BLaER1 treated with 17β-estradiol and CSF1 and Interleukin-3, amounts not matched to agents 10 nM and 100 nM (cell line): ENCODE data around the gene ASIC3.

Experiments
- H3K27ac ChIP-seq, 11 experiments: shearing (Covaris generic); formaldehyde crosslinking; 2 replicates each; pipeline ENCODE4 v1.8.1; 2022
- H3K27me3 ChIP-seq, 11 experiments: shearing (Covaris generic); formaldehyde crosslinking; 2 replicates each; pipeline ENCODE4 v1.8.1; 2022
- H3K36me3 ChIP-seq, 11 experiments: shearing (Covaris generic); formaldehyde crosslinking; 2 replicates each; pipeline ENCODE4 v1.8.1; 2022
- H3K4me1 ChIP-seq, 10 experiments: shearing (Covaris generic); formaldehyde crosslinking; 2 replicates each; pipeline ENCODE4 v1.8.1; 2022
- H3K4me2 ChIP-seq, 11 experiments: shearing (Covaris generic); formaldehyde crosslinking; 2 replicates each; pipeline ENCODE4 v1.8.1; 2022
- H3K4me3 ChIP-seq, 10 experiments: shearing (Covaris generic); formaldehyde crosslinking; 2 replicates each; pipeline ENCODE4 v1.8.1; 2022
- H3K9ac ChIP-seq, 11 experiments: shearing (Covaris generic); formaldehyde crosslinking; 2 replicates each; pipeline ENCODE4 v1.8.1; 2022
- H3K9me3 ChIP-seq, 11 experiments: shearing (Covaris generic); formaldehyde crosslinking; replicated peaks in 1 of 11; 2 replicates each; pipeline ENCODE4 v1.8.1; 2022
- H4K20me1 ChIP-seq, 11 experiments: shearing (Covaris generic); formaldehyde crosslinking; 2 replicates each; pipeline ENCODE4 v1.8.1; 2022
- Cebpa-rat ChIP-seq, 11 experiments: shearing (Covaris generic); IDR thresholded peaks; 2 replicates each; pipeline ENCODE4 v1.8.1; 2022

The ASIC3 gene

GRCh38 chr7:151017370-151017952 is 30.9 kb upstream of the ASIC3 start:
- Histone ChIP-seq H3K27ac (peak overlapping the region in 2 of 11 experiments; percentile 41 to 56; a peak in 3 of 22 replicates), H3K4me3 (peak overlapping the region in 9 of 10 experiments; percentile 44 to 67 (median 50); a peak in 15 of 20 replicates), H3K4me1 (peaks cover 40 to 79% (median 72%) of the 10 kb centered on the region in 10 experiments), H3K36me3 (no peaks in the 10 kb centered on the region; a peak in 1 of 22 replicates), H3K4me2 (peak overlapping the region; percentile 84 to 99 (median 96)), H3K9me3 (no peaks in the 10 kb centered on the region), H3K27me3 (peaks cover 13 to 42% (median 22%) of the 10 kb centered on the region in 11 experiments; a peak in 21 of 22 replicates), H3K9ac (peak overlapping the region in 10 of 11 experiments; percentile 27 to 72 (median 56); a peak in 17 of 22 replicates), H4K20me1 (no peaks in the 10 kb centered on the region; a peak in 1 of 22 replicates)
- no peak for TF ChIP-seq Cebpa-rat (IDR thresholded peaks at IDR 0.05)

GRCh38 chr7:151017953-151018420 is 30.3 kb upstream of the ASIC3 start:
- Histone ChIP-seq H3K9ac (peak overlapping the region; percentile 25 to 72 (median 54); a peak in 19 of 22 replicates), H3K4me1 (peaks cover 36 to 77% (median 69%) of the 10 kb centered on the region in 10 experiments), H3K27me3 (peaks cover 13 to 41% (median 22%) of the 10 kb centered on the region in 11 experiments; a peak in 21 of 22 replicates)

GRCh38 chr7:151018421-151019129 is 29.8 kb upstream of the ASIC3 start:
- H3K4me3 ChIP-seq: peak overlapping the region; percentile 41 to 67 (median 48)

More at GRCh38 chr7:151017953-151018420, 30.3 kb upstream of the ASIC3 start:
- peak overlapping the region; percentile 84 to 99 (median 96) for H3K4me2 ChIP-seq
- no peaks in the 10 kb centered on the region; a peak in 1 of 22 replicates for H4K20me1 ChIP-seq
- no peaks in the 10 kb centered on the region for H3K9me3 ChIP-seq
- no peak for TF ChIP-seq Cebpa-rat (IDR thresholded peaks at IDR 0.05)
- H3K27ac ChIP-seq: peak overlapping the region in 9 of 11 experiments; percentile 38 to 57 (median 50); a peak in 15 of 22 replicates
- no peaks in the 10 kb centered on the region; a peak in 1 of 22 replicates for H3K36me3 ChIP-seq
- H3K4me3 ChIP-seq: peak overlapping the region; percentile 41 to 67 (median 48)

GRCh38 chr7:151019130-151019447 is 29.2 kb upstream of the ASIC3 start:
- TF ChIP-seq Cebpa-rat (IDR thresholded peaks at IDR 0.05): no peak
- peak overlapping the region in 7 of 11 experiments; percentile 17 to 72 (median 64); a peak in 11 of 22 replicates for H3K9ac ChIP-seq
- H3K9me3 ChIP-seq: no peaks in the 10 kb centered on the region
- no peaks in the 10 kb centered on the region; a peak in 1 of 22 replicates for H4K20me1 ChIP-seq
- H3K4me3 ChIP-seq: peak overlapping the region in 9 of 10 experiments; percentile 41 to 67 (median 50); a peak in 17 of 20 replicates
- peaks cover 13 to 39% (median 18%) of the 10 kb centered on the region in 11 experiments; a peak in 21 of 22 replicates for H3K27me3 ChIP-seq
- peaks cover 39 to 77% (median 70%) of the 10 kb centered on the region in 10 experiments for H3K4me1 ChIP-seq
- peak overlapping the region in 5 of 11 experiments; percentile 38 to 57 (median 50); a peak in 6 of 22 replicates for H3K27ac ChIP-seq
- H3K4me2 ChIP-seq: peak overlapping the region; percentile 84 to 99 (median 96)
- no peaks in the 10 kb centered on the region; a peak in 1 of 22 replicates for H3K36me3 ChIP-seq

More at GRCh38 chr7:151018421-151019129, 29.8 kb upstream of the ASIC3 start:
- peak overlapping the region in 9 of 11 experiments; percentile 38 to 57 (median 50); a peak in 16 of 22 replicates for H3K27ac ChIP-seq
- H3K4me2 ChIP-seq: peak overlapping the region; percentile 84 to 99 (median 96)
- peak overlapping the region in 10 of 11 experiments; percentile 17 to 72 (median 56); a peak in 18 of 22 replicates for H3K9ac ChIP-seq
- peaks cover 38 to 78% (median 71%) of the 10 kb centered on the region in 10 experiments for H3K4me1 ChIP-seq
- peaks cover 13 to 39% (median 22%) of the 10 kb centered on the region in 11 experiments; a peak in 21 of 22 replicates for H3K27me3 ChIP-seq
- TF ChIP-seq Cebpa-rat (IDR thresholded peaks at IDR 0.05): no peak
- no peaks in the 10 kb centered on the region; a peak in 1 of 22 replicates for H4K20me1 ChIP-seq
- H3K36me3 ChIP-seq: no peaks in the 10 kb centered on the region; a peak in 1 of 22 replicates
- no peaks in the 10 kb centered on the region for H3K9me3 ChIP-seq

- no peaks in the 10 kb centered on the region for H3K9me3 ChIP-seq
- H3K4me1 ChIP-seq: peaks cover 34 to 65% (median 60%) of the 10 kb centered on the region in 10 experiments
- H4K20me1 ChIP-seq: no peaks in the 10 kb centered on the region; a peak in 1 of 22 replicates
- no peak overlapping the region for H3K4me3 ChIP-seq
- TF ChIP-seq Cebpa-rat (IDR thresholded peaks at IDR 0.05): no peak
- peaks cover 13 to 39% (median 18%) of the 10 kb centered on the region in 11 experiments; a peak in 21 of 22 replicates for H3K27me3 ChIP-seq
- no peaks in the 10 kb centered on the region; a peak in 1 of 22 replicates for H3K36me3 ChIP-seq
- H3K9ac ChIP-seq: 0 out of 22 replicates have a peak overlapping the region, but pooled peaks of 1 of the 11 experiments have one; percentile 29
- H3K27ac ChIP-seq: no peak overlapping the region
- peak overlapping the region in 8 of 11 experiments; percentile 1 to 99 (median 94); a peak in 14 of 22 replicates for H3K4me2 ChIP-seq
Measured at GRCh38 chr7:151020231-151020630, 28.1 kb upstream of the ASIC3 start.

GRCh38 chr7:151023232-151023631 is 25.1 kb upstream of the ASIC3 start:
- no peak for TF ChIP-seq Cebpa-rat (IDR thresholded peaks at IDR 0.05)
- no peak overlapping the region for H3K4me3 ChIP-seq
- no peak overlapping the region for H3K27ac ChIP-seq

GRCh38 chr7:151024435-151025056 is 23.8 kb upstream of the ASIC3 start, which contains the start of gene ATG9B:
TSS of gene ATG9B (minus strand) at chr7:151024494. CDS start at chr7:151024423, 71 bp downstream.
- Histone ChIP-seq H3K9me3 (no peaks in the 10 kb centered on the region), H3K36me3 (no peaks in the 10 kb centered on the region), H4K20me1 (no peaks in the 10 kb centered on the region), H3K4me1 (peaks cover 21 to 43% (median 40%) of the 10 kb centered on the region in 10 experiments), H3K9ac (peak within 1 kb of the TSS in 5 of 11 experiments; percentile 3 to 37 (median 9); a peak in 2 of 22 replicates), H3K4me3 (no peak within 1 kb of the TSS), H3K27me3 (peaks cover 4 to 24% (median 13%) of the 10 kb centered on the region in 11 experiments; a peak in 18 of 22 replicates), H3K27ac (no peak within 1 kb of the TSS), H3K4me2 (peak within 1 kb of the TSS; percentile 54 to 82 (median 73))
- no peak for TF ChIP-seq Cebpa-rat (IDR thresholded peaks at IDR 0.05)

More at GRCh38 chr7:151023232-151023631, 25.1 kb upstream of the ASIC3 start:
- Histone ChIP-seq H3K9ac (peak overlapping the region in 5 of 11 experiments; percentile 3 to 37 (median 9); a peak in 2 of 22 replicates), H3K27me3 (peaks cover 17 to 38% (median 25%) of the 10 kb centered on the region in 11 experiments; a peak in 21 of 22 replicates), H4K20me1 (no peaks in the 10 kb centered on the region), H3K36me3 (no peaks in the 10 kb centered on the region), H3K9me3 (no peaks in the 10 kb centered on the region), H3K4me1 (peaks cover 24 to 48% (median 45%) of the 10 kb centered on the region in 10 experiments), H3K4me2 (peak overlapping the region; percentile 54 to 82 (median 73))
